Glutamatergic neuron (in vitro differentiated cells): ENCODE measurements around the gene HYPK. TPM values are rescaled to one million over a fixed set of nuclear protein-coding genes. Genes with fewer than 3 reads are reported as not detected.

ENCODE experiments used
- DNase-seq: peaks from one replicate; pipeline ENCODE4 v3.0.0; 2022
- H3K27ac Mint-ChIP-seq: one replicate; pipeline ENCODE4 v1.8.0; 2020; ENCODE audit warnings: mild to moderate bottlenecking, mixed read lengths, inconsistent platforms; ENCODE audit not compliant: unreplicated experiment
- H3K27me3 Mint-ChIP-seq: one replicate; pipeline ENCODE4 v1.8.0; 2020; ENCODE audit warnings: mild to moderate bottlenecking, moderate library complexity, mixed read lengths, inconsistent platforms; ENCODE audit not compliant: unreplicated experiment
- H3K36me3 Mint-ChIP-seq: one replicate; pipeline ENCODE4 v1.8.0; 2020; ENCODE audit warnings: mild to moderate bottlenecking, mixed read lengths, inconsistent platforms; ENCODE audit not compliant: unreplicated experiment
- H3K4me1 Mint-ChIP-seq: one replicate; pipeline ENCODE4 v1.8.0; 2020; ENCODE audit warnings: mild to moderate bottlenecking, low read depth, mixed read lengths, inconsistent platforms; ENCODE audit not compliant: unreplicated experiment
- H3K4me3 Mint-ChIP-seq: one replicate; pipeline ENCODE4 v1.8.0; 2020; ENCODE audit warnings: mild to moderate bottlenecking, mixed read lengths, inconsistent platforms; ENCODE audit not compliant: unreplicated experiment
- H3K9me3 Mint-ChIP-seq: one replicate; pipeline ENCODE4 v1.8.0; 2020; ENCODE audit warnings: mild to moderate bottlenecking, moderate library complexity, mixed read lengths, inconsistent platforms; ENCODE audit not compliant: unreplicated experiment
- total RNA-seq: library from RNA; stranded (reverse); fragmentation: NEBNext Ultra II Directional; extraction: Animal tissue kit (Norgen Biotek cat#: 25700); gene quantifications from one replicate; pipeline ENCODE4 v1.2.1, GENCODE V29; 2021; ENCODE audit not compliant: unreplicated experiment
- TF ChIP-seq, protein P1 (sequence below): fragments of 200-600 bp; sonication (generic); IDR thresholded peaks from one replicate; pipeline ENCODE4 v1.5.0; 2021; ENCODE audit not compliant: partially characterized antibody, unreplicated experiment

Gene HYPK
- total RNA-seq, 1 donor from 2014 or later = 26.5 TPM

DNA sequence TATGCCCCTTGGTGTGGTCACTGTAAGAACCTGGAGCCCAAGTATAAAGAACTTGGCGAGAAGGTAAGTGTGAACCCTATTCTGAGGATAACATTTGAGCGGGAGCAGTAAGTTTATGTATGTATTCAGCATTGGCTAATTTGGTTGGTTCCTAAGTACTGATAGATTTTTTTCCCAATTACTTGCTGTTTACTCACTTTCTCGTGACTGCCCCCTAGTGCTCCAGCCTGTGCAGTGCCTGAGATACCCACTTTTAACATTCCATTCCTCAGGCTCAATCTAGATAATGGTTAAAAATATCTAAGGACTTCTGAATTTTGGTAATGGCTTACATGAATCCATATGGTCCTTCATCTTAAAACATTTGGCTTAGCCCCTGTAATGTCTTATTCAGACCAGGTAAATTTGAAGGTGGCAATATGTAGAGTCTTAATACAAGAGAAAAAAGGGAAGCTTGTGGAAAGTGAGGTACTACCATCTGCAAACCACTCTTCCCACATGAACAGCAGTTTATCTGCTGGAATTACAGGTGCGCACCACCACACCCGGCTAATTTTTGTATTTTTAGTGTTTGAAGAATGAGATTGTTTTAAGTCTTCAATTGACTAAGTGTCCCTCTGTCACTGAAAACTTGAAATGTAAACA lies 30.7 kb upstream of the HYPK start:
- peaks cover 2% of the 10 kb centered on the region for H3K27me3 Mint-ChIP-seq
- H3K27ac Mint-ChIP-seq = no peak overlapping the region
- TF ChIP-seq, protein P1, sequence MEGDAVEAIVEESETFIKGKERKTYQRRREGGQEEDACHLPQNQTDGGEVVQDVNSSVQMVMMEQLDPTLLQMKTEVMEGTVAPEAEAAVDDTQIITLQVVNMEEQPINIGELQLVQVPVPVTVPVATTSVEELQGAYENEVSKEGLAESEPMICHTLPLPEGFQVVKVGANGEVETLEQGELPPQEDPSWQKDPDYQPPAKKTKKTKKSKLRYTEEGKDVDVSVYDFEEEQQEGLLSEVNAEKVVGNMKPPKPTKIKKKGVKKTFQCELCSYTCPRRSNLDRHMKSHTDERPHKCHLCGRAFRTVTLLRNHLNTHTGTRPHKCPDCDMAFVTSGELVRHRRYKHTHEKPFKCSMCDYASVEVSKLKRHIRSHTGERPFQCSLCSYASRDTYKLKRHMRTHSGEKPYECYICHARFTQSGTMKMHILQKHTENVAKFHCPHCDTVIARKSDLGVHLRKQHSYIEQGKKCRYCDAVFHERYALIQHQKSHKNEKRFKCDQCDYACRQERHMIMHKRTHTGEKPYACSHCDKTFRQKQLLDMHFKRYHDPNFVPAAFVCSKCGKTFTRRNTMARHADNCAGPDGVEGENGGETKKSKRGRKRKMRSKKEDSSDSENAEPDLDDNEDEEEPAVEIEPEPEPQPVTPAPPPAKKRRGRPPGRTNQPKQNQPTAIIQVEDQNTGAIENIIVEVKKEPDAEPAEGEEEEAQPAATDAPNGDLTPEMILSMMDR = peak; percentile 71
- no peak overlapping the region for H3K4me3 Mint-ChIP-seq
- H3K4me1 Mint-ChIP-seq = no peaks in the 10 kb centered on the region
- peak; percentile 74 for DNase-seq
- no peaks in the 10 kb centered on the region for H3K36me3 Mint-ChIP-seq
- H3K9me3 Mint-ChIP-seq = peaks cover under 1% of the 10 kb centered on the region

DNA sequence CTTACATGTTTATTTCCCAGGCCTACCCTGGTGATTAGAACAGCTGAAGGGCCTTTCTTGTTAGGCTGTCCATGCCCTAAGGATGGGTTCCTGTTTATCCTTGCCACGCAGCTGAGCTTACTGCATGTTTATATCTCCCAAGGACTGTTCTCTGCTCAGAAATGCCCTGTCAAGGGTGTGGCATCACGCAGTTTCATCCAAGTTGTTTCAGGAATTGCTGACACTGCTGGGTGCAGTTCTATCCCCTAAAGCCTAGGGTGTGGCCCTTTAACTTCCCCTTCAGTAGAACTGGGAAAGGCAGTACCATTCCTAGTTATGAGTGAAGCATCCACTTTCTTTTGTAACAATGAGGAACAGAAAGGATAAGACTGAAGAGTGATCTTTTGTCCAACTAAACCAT lies 28.6 kb upstream of the HYPK start:
- Mint-ChIP-seq H3K9me3 (peaks cover 4% of the 10 kb centered on the region), H3K4me3 (no peak overlapping the region), H3K4me1 (no peaks in the 10 kb centered on the region), H3K36me3 (no peaks in the 10 kb centered on the region), H3K27me3 (no peaks in the 10 kb centered on the region), H3K27ac (no peak overlapping the region)
- TF ChIP-seq, protein P1 = no peak
- DNase-seq = no peak

DNA sequence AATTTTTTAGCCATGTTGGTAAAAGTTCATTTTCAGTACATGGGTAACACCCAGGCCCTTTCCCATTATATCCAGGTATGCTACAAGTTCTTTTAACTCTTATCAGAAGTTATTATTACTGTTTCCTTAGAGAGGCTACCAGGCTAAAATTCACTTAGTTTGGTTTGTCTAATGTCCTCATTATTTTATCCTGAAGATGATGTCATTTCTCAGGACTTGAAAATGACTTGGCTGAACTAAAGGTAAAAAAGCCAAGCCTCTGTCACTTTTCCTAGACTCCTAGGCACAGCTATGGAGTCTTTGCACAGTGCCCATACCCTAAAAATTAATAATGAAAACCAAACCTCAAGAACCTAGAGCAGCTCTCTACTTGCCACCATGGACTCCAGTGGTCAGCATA lies 27.8 kb upstream of the HYPK start:
- Mint-ChIP-seq H3K27ac (no peak overlapping the region), H3K36me3 (no peaks in the 10 kb centered on the region), H3K4me3 (no peak overlapping the region), H3K4me1 (no peaks in the 10 kb centered on the region), H3K27me3 (no peaks in the 10 kb centered on the region), H3K9me3 (peaks cover 4% of the 10 kb centered on the region)
- DNase-seq = no peak
- TF ChIP-seq, protein P1 = no peak

DNA sequence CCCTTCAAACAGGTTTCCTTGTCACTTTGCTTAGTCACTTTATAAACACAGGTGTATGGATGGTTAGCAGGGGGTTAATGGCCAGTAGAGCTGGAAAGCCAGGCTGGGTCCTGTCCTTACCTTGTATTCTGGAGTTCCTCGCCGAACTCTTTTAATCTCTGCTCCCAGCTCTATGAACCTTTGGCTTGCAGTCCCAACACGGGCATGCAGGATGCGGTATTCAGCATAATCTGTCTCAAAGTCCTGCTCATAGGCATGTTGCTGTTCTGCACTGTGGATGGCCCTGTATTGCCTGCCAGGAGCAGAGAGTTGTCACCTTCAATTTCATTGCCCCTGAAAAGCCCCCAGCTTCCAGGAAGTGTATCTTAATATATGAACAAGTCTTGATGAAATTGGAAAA lies 26.3 kb upstream of the HYPK start:
- Mint-ChIP-seq H3K4me3 (no peak overlapping the region), H3K27ac (no peak overlapping the region), H3K36me3 (no peaks in the 10 kb centered on the region)

DNA sequence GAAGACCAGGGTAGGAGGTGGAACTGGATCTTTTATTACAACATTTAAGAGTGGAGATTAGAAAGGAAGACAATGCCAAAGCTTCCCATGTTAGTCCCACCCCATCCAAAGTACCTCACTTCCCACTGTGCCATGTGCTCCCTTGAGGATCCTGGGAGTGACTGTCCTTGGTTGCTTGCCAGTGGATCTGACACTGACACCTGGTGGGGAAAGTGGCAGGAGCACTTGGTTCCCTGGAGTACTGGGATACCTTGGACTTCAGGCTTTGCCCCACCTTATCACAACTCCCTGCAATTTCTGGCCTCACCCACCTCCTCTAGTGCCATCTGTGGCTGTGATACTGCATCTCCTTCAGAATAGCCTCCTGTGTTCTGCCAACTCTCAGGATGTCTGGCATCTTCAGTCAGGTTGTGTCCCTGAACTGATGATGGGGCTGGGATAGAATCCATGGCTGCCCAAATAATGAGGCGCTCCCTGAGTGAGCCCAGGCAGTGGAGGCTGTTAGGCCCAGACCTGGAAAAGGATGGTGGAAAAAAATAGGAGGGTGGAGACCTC lies 24.9 kb upstream of the HYPK start:
- TF ChIP-seq, protein P1 = no peak
- no peak overlapping the region for H3K27ac Mint-ChIP-seq
- no peak for DNase-seq
- peaks cover 4% of the 10 kb centered on the region for H3K9me3 Mint-ChIP-seq
- no peaks in the 10 kb centered on the region for H3K4me1 Mint-ChIP-seq
- H3K36me3 Mint-ChIP-seq = no peaks in the 10 kb centered on the region
- peak overlapping the region; percentile 63 for H3K4me3 Mint-ChIP-seq
- no peaks in the 10 kb centered on the region for H3K27me3 Mint-ChIP-seq

More for the DNA sequence above, 26.3 kb upstream of the HYPK start:
- H3K4me1 Mint-ChIP-seq = no peaks in the 10 kb centered on the region
- H3K27me3 Mint-ChIP-seq = no peaks in the 10 kb centered on the region
- TF ChIP-seq, protein P1 = no peak
- no peak for DNase-seq
- H3K9me3 Mint-ChIP-seq = peaks cover 4% of the 10 kb centered on the region
